Adipose tissue (tissue), 3 donors: ENCODE data around the gene GGNBP2. TPM values are rescaled to one million over a fixed set of nuclear protein-coding genes. Genes with fewer than 3 reads are reported as not detected.
"Not testable (repeated sequence)": the region's sequence is repeated elsewhere in the genome, so short reads cannot be mapped to it uniquely, and the experiment has no call there.

Source experiments
- H3K27ac ChIP-seq: one replicate; pipeline ENCODE4 v1.5.1; 2013; ENCODE audit warnings: low read depth, low read length
- WGBS, 3 donors: extraction: QIAGEN DNeasy Blood & Tissue Kit; methylation state at CpG; one replicate each; pipeline ENCODE4 v1.1.7; 2013; 5-methylcytosine and 5-hydroxymethylcytosine counted together
- polyA plus RNA-seq, 3 donors: library from polyadenylated mRNA; stranded (reverse); fragments of 200-250 nt; gene quantifications; one replicate each; pipeline ENCODE4 v1.2.3, GENCODE V29; 2013
- donor health status: healthy with polysubstance abuse.
- donor health status: Bipolar disorder and iron deficiency.
- donor health status: healthy.

GGNBP2 gene
- 10 to 100 TPM; 34.8 to 57.7 (median 41.9) TPM for polyA plus RNA-seq

- 0% methylated on average over 51 to 71 of the region's 71 CpGs for WGBS, 3 donors
- peak within 1 kb of the TSS; percentile 87 for H3K27ac ChIP-seq
These were observed at the start of gene GGNBP2 for GRCh38 chr17:36544307-36545076. Gene GGNBP2, plus strand, starts transcription at chr17:36544919. Its CDS starts 806 bp downstream, at chr17:36545725.

GRCh38 chr17:36495076-36495578 lies 49.6 kb upstream of the GGNBP2 start:
- no peak overlapping the region for H3K27ac ChIP-seq
- 63 to 90% (median 70%) methylated on average over 3 of the region's 3 CpGs for WGBS, 3 donors

GRCh38 chr17:36496018-36496789 lies 48.5 kb upstream of the GGNBP2 start:
- H3K27ac ChIP-seq = no peak overlapping the region
- 81 to 87% (median 87%) methylated on average over 9 of the region's 9 CpGs for WGBS, 3 donors

GRCh38 chr17:36498155-36498554 lies 46.6 kb upstream of the GGNBP2 start:
- H3K27ac ChIP-seq = no peak overlapping the region
- 66 to 85% (median 68%) methylated on average over 9 of the region's 9 CpGs for WGBS, 3 donors

GRCh38 chr17:36498560-36499300 lies 46.0 kb upstream of the GGNBP2 start:
- 62 to 76% (median 75%) methylated on average over 7 of the region's 7 CpGs for WGBS, 3 donors
- H3K27ac ChIP-seq = no peak overlapping the region

- WGBS, 3 donors = 93 to 98% (median 95%) methylated on average over 10 to 15 of the region's 15 CpGs
These were observed 43.9 kb upstream of the GGNBP2 start for GRCh38 chr17:36500745-36501225.

GRCh38 chr17:36501351-36501750 lies 43.4 kb upstream of the GGNBP2 start:
- no peak overlapping the region for H3K27ac ChIP-seq
- WGBS, 3 donors = 95 to 98% (median 97%) methylated on average over 3 of the region's 3 CpGs

More at GRCh38 chr17:36500745-36501225, 43.9 kb upstream of the GGNBP2 start:
- no peak overlapping the region for H3K27ac ChIP-seq

- 91 to 98% (median 96%) methylated on average over 6 of the region's 6 CpGs for WGBS, 3 donors
- no peak overlapping the region for H3K27ac ChIP-seq
These were observed 42.8 kb upstream of the GGNBP2 start for GRCh38 chr17:36501963-36502362.

- 94 to 97% (median 96%) methylated on average over 7 of the region's 7 CpGs for WGBS, 3 donors
- H3K27ac ChIP-seq = no peak overlapping the region
These were observed 41.1 kb upstream of the GGNBP2 start for GRCh38 chr17:36503456-36504155.

- WGBS, 3 donors = 96 to 98% (median 96%) methylated on average over 5 of the region's 5 CpGs
- H3K27ac ChIP-seq = no peak overlapping the region
These were observed 40.6 kb upstream of the GGNBP2 start for GRCh38 chr17:36504156-36504545.

- 94 to 98% (median 96%) methylated on average over 8 of the region's 8 CpGs for WGBS, 3 donors
- no peak overlapping the region for H3K27ac ChIP-seq
These were observed 39.5 kb upstream of the GGNBP2 start for GRCh38 chr17:36505171-36505570.

GRCh38 chr17:36506249-36506826 lies 38.4 kb upstream of the GGNBP2 start:
- WGBS, 3 donors = 85 to 91% (median 88%) methylated on average over 6 of the region's 6 CpGs
- no peak overlapping the region for H3K27ac ChIP-seq

GRCh38 chr17:36506831-36507230 lies 37.9 kb upstream of the GGNBP2 start:
- 87 to 98% (median 96%) methylated on average over 11 of the region's 11 CpGs for WGBS, 3 donors

GRCh38 chr17:36507266-36507665 lies 37.5 kb upstream of the GGNBP2 start:
- H3K27ac ChIP-seq = no peak overlapping the region
- whole genome bisulfite sequencing, 3 donors = 88 to 94% (median 94%) methylated on average over 6 of the region's 6 CpGs

More at GRCh38 chr17:36506831-36507230, 37.9 kb upstream of the GGNBP2 start:
- no peak overlapping the region for H3K27ac ChIP-seq

GRCh38 chr17:36508439-36508838 lies 36.3 kb upstream of the GGNBP2 start:
- not testable (repeated sequence) for H3K27ac ChIP-seq
- 84 to 97% (median 94%) methylated on average over 2 of the region's 2 CpGs for WGBS, 3 donors

- H3K27ac ChIP-seq = no peak overlapping the region
- 94 to 96% (median 94%) methylated on average over 9 of the region's 9 CpGs for WGBS, 3 donors
These were observed 35.3 kb upstream of the GGNBP2 start for GRCh38 chr17:36509272-36509985.

- 87 to 93% (median 88%) methylated on average over 14 of the region's 14 CpGs for WGBS, 3 donors
- no peak overlapping the region for H3K27ac ChIP-seq
These were observed 34.1 kb upstream of the GGNBP2 start for GRCh38 chr17:36510636-36511035.
